Natural killer cell treated with Interleukin-12 subunit alpha and Interleukin-12 subunit beta and Interleukin-15 and Interleukin-18, amount 100 ng/mL, for 72 hours (primary cell): Measurements from ENCODE around the gene COL4A4. TPM values are rescaled to one million over a fixed set of nuclear protein-coding genes. Genes with fewer than 3 reads are reported as not detected.

Experiments
- ATAC-seq, 2 donors: fragments of 150-1000 bp; cut with Tn5 transposase in 1 of 2; sonication (Bioruptor Pico), chemical (Tn5 transposase) in 1 of 2; 2 replicates each; pipeline ENCODE4 v1.10.0; 2021
- DNase-seq: peaks from one replicate; pipeline ENCODE4 v3.0.0; 2022; ENCODE audit warnings: low spot score
- H3K27ac Mint-ChIP-seq, 2 donors: 1 replicate in 1 of 2; 2 replicates in 1 of 2; pipeline ENCODE4 v1.8.0; 2022; ENCODE audit warnings: mixed read lengths in 2 of 2, mild to moderate bottlenecking in 1 of 2, moderate library complexity in 1 of 2
- H3K27me3 Mint-ChIP-seq, 2 donors: 1 replicate in 1 of 2; 2 replicates in 1 of 2; pipeline ENCODE4 v1.8.0; 2022; ENCODE audit warnings: mixed read lengths in 2 of 2
- H3K36me3 Mint-ChIP-seq: one replicate; pipeline ENCODE4 v1.8.0; 2022; ENCODE audit warnings: mixed read lengths
- H3K4me1 Mint-ChIP-seq, 2 donors: 1 replicate in 1 of 2; 2 replicates in 1 of 2; pipeline ENCODE4 v1.8.0; 2022; ENCODE audit warnings: low read depth in 2 of 2, mixed read lengths in 2 of 2, mild to moderate bottlenecking in 1 of 2
- H3K4me3 Mint-ChIP-seq: one replicate; pipeline ENCODE4 v1.8.0; 2022; ENCODE audit warnings: mixed read lengths
- H3K9me3 Mint-ChIP-seq: 2 replicates; pipeline ENCODE4 v1.8.0; 2022; ENCODE audit warnings: mixed read lengths
- total RNA-seq, 2 donors: library from RNA; stranded (reverse); gene quantifications; one replicate each; pipeline ENCODE4 v1.2.3, GENCODE V29; 2022

COL4A4 gene
- total RNA-seq, result under 1 TPM; 0.11 to 0.62 TPM

DNA sequence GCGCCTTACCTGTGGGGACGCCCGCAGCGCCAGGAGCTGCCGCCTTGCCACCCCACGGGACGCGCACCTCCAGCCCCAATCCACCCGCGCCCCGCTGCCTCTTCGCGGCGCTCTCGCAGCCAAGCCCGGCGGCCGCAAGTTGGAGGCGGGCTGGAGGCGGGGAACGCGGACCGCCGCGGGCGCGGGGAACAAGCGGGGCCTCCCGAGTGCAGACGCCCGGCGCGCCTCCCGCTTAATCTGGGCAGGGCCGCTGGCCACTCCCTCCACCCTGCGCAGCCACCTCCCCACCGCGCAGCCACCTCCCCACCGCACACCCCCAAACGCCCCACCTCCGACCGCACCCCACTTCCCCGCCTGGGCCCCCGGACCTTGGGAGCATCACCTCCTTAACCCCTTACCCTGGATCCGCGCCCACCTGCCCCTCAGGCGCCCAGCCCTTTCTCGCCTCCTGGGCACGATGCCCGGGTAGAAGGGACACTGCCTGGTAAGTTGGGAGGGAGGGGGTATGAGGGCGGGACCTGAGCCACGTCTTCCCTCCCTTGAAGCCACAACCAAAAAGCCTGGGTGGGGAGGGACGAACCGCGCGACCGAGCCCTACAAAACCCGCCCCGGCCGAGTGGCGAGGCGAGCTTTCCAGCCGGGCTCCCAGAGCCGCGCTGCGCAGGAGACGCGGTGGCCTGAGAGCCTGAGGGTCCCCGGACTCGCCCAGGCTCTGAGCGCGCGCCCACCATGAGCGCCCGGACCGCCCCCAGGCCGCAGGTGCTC, at the start of gene COL4A4, which contains the start of gene COL4A3:
COL4A4 (minus strand) TSS at position 208 of the 765 bp plus-strand sequence. CDS start 16,722 bp downstream, outside the sequence.
COL4A3 (plus strand) TSS at position 627 of the 765 bp plus-strand sequence; CDS start at position 730, 103 bp downstream.
- H3K27ac Mint-ChIP-seq, result no peak within 1 kb of the TSS
- peaks cover 3 to 4% of the 10 kb centered on the region in 2 donors for H3K4me1 Mint-ChIP-seq
- peaks cover 22 to 59% of the 10 kb centered on the region in 2 donors for H3K27me3 Mint-ChIP-seq
- H3K36me3 Mint-ChIP-seq, result no peaks in the 10 kb centered on the region
- ATAC-seq (peak; percentile 58 to 66), DNase-seq (peak; percentile 67)
- no peaks in the 10 kb centered on the region for H3K9me3 Mint-ChIP-seq
- peak within 1 kb of the TSS; percentile 29 for H3K4me3 Mint-ChIP-seq

DNA sequence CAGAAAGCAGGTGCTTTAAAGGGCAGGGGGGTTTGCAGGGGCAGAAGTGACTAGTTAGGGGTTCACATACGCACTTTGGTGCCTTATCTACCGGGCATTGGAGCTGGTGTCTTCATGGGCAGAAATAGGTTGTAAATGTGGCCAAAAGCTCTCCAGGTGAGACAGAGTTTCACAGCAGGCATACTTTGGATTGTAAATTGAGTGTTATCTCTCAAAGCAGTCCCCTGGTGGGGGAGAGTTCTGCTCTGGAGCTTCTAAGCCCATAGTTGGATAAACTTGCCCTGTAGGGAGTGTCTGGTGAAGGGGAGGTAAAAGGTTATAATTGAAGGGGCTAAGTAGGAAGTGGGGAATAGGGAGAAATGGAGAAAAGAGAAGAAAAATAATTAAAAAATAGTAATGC, 43.6 kb upstream of the COL4A4 start:
- Mint-ChIP-seq H3K9me3 (no peaks in the 10 kb centered on the region), H3K4me3 (no peak overlapping the region), H3K27me3 (peaks cover 20 to 37% of the 10 kb centered on the region in 2 donors), H3K27ac (no peak overlapping the region), H3K36me3 (no peaks in the 10 kb centered on the region), H3K4me1 (no peaks in the 10 kb centered on the region)
- DNase-seq (no peak), ATAC-seq (no peak)

DNA sequence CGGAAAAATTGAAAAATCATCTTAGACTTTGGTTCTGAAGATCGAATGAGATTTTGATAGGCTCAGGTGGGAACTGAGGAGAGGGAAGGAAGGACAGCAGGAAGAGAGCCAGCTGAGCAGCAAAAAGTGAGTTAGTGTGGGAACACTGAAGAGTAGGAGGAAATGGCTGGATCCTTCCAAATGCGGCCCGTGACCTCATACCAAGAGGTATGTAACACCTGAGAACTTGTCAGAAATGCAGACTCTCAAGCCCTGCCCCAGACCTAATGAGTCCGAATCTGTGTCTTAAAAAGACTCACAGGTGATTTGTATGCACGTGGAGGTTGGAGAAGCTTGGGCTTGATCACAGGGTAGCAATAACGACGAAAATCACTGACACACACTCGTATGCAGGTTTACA, 42.4 kb upstream of the COL4A4 start:
- no peak overlapping the region for H3K27ac Mint-ChIP-seq
- no peak overlapping the region for H3K4me3 Mint-ChIP-seq
- no peaks in the 10 kb centered on the region for H3K4me1 Mint-ChIP-seq
- no peak for ATAC-seq
- H3K27me3 Mint-ChIP-seq, result peaks cover 13 to 37% of the 10 kb centered on the region in 2 donors
- no peak for DNase-seq
- no peaks in the 10 kb centered on the region for H3K9me3 Mint-ChIP-seq
- no peaks in the 10 kb centered on the region for H3K36me3 Mint-ChIP-seq

DNA sequence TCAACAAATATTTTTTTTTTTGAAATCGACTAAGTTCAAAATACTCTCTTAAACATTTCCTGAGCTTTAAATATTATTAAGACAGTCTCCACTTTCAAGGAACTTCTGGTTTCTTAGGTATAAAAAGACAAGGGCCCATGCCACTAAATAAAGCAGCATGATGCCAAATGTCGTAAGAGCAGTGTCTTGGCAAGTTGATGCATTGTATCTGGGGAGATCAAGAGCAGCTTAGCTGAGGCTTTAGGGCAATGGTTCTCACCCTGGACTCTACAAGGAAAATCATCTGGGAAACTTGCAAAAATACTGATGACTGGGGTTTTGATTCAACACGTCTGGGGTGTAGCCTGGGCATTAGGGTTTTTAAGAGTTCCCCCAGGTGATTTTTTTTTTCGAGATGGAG, 41.7 kb upstream of the COL4A4 start:
- DNase-seq (no peak), ATAC-seq (no peak)
- peaks cover 13 to 37% of the 10 kb centered on the region in 2 donors for H3K27me3 Mint-ChIP-seq
- no peak overlapping the region for H3K4me3 Mint-ChIP-seq
- H3K27ac Mint-ChIP-seq, result no peak overlapping the region
- H3K9me3 Mint-ChIP-seq, result no peaks in the 10 kb centered on the region
- no peaks in the 10 kb centered on the region for H3K4me1 Mint-ChIP-seq
- no peaks in the 10 kb centered on the region for H3K36me3 Mint-ChIP-seq

DNA sequence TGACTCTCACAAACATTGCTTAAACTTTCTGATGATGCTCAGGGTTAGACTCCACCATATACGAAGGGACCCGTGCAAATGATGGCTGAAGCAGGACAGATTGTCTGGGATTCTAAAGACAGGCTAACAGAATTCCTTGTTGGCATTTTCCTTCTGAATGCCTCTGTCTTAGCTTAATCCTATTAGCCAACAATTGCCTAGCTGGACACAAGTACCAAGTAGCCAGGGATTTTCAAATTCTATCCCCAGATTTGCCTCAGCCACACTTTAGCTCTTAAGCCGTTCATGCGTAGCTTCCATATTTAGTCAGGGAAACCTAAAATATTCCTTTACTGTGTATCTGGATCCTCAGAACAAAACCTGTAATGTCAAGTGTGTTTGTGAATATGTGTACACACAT, 40.4 kb upstream of the COL4A4 start:
- Mint-ChIP-seq H3K9me3 (no peaks in the 10 kb centered on the region), H3K36me3 (no peaks in the 10 kb centered on the region), H3K27ac (no peak overlapping the region), H3K27me3 (peaks cover 16 to 36% of the 10 kb centered on the region in 2 donors), H3K4me1 (no peaks in the 10 kb centered on the region), H3K4me3 (no peak overlapping the region)
- no peak for ATAC-seq
- no peak for DNase-seq

DNA sequence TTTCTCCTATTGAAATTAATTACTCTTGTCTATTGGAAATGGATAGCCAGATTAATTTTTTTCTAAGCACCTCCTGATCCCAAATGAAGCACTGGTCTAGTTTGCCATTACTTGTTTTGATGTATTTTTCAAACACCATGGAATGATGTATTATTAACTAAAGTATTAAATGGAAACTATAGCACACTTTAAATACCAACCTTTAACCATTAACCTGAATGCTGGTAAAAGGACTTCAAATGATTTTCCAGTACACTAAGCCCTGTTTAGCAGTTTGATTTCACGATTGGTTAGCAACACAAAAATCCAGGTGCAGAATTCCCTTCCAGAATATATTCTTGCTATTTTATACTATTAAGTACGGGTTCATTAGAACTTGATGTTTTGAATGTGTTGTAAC, 37.8 kb upstream of the COL4A4 start:
- H3K9me3 Mint-ChIP-seq, result no peaks in the 10 kb centered on the region
- H3K4me3 Mint-ChIP-seq, result no peak overlapping the region
- no peaks in the 10 kb centered on the region for H3K36me3 Mint-ChIP-seq
- no peaks in the 10 kb centered on the region for H3K4me1 Mint-ChIP-seq
- no peak overlapping the region for H3K27ac Mint-ChIP-seq
- DNase-seq (no peak), ATAC-seq (no peak)
- peaks cover 9 to 13% of the 10 kb centered on the region in 2 donors for H3K27me3 Mint-ChIP-seq

DNA sequence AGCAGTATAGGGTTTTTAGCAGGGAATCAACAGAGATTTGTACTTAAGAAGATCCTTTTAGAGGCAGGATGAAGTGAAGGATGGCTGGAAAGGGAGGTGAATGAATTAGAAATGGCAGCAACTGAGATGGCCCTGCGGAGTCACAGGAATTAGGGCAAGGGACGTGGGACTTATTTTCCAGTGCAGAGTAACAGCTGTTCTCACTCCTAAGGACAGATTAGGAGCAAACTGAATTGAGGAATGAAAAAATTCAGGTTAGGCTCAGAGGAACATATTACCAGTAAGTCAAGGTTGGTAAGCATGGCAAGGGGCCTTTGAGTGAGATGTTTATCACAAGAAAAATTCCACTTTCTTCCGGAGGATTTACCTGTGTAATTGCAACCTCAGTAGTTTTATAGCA, 34.9 kb upstream of the COL4A4 start:
- no peak for ATAC-seq
- Mint-ChIP-seq H3K27me3 (peaks cover 0 to 2% of the 10 kb centered on the region in 2 donors), H3K36me3 (no peaks in the 10 kb centered on the region), H3K27ac (no peak overlapping the region), H3K4me1 (no peaks in the 10 kb centered on the region), H3K4me3 (no peak overlapping the region), H3K9me3 (no peaks in the 10 kb centered on the region)
- no peak for DNase-seq

DNA sequence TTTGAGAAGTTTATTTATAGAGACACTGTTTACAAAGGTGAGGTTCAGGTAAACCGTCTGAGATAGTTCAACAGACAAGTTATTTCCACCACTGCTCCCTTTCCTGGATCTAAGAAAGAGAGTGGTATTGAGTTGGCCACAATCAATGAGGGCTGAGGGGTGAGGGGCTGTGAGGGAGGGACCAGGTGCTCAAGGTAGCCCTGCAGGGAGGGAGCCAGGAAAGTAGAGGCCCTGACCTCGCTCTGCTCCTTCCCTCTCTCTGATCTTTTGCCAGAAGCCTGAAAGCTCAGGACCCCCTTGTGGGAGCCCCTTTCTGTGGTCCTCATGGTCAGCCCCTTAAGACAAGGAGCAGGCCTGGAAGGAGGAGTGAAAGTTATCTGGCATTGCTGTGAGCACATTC, 30.2 kb upstream of the COL4A4 start:
- Mint-ChIP-seq H3K4me3 (no peak overlapping the region), H3K36me3 (no peaks in the 10 kb centered on the region), H3K27me3 (peaks cover 4 to 10% of the 10 kb centered on the region in 2 donors), H3K9me3 (no peaks in the 10 kb centered on the region), H3K4me1 (no peaks in the 10 kb centered on the region), H3K27ac (no peak overlapping the region)
- no peak for ATAC-seq
- DNase-seq, result no peak

DNA sequence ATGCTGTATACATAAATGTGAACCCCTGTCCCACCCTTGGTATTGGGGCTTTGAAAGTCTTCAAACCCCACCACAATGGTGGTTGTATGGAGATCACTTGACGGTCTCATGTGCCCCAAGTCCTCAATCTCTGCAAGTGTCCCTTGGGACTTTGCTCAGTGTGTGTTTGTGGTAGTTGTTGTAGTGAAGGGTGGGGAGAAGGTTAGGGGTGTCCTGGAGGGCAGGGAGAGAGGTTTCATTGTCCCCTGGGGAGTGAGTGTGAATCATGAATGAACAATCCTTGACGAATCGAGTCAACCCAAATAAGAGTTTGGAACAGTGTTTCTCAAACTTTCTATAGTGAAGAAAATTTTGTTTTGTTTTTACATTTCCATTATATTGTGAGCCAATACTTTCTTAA, 28.5 kb upstream of the COL4A4 start:
- no peaks in the 10 kb centered on the region for H3K4me1 Mint-ChIP-seq
- DNase-seq, result no peak
- H3K27ac Mint-ChIP-seq, result no peak overlapping the region
- no peaks in the 10 kb centered on the region for H3K9me3 Mint-ChIP-seq
- H3K4me3 Mint-ChIP-seq, result no peak overlapping the region
- no peaks in the 10 kb centered on the region for H3K36me3 Mint-ChIP-seq
- H3K27me3 Mint-ChIP-seq, result peaks cover 9 to 22% of the 10 kb centered on the region in 2 donors
- ATAC-seq, result no peak

DNA sequence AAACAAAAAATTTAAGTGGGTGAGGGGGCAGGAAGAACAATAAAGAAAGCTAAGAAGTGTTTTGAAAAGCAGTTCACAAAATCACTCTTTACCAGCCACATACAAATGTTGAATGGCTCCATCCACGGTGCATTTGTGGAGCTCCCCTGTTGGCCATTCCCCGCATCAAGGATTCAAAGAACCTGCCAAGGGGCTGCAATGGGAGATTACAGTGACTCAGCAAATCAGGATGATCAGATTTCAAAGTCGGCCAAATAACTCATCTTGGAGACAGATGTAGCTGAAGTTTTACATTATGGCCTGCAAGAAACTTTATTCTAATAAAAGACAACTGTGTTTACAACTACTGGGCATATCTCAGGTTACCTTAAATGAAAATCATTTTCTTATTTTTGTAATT, 27.4 kb upstream of the COL4A4 start:
- no peaks in the 10 kb centered on the region for H3K9me3 Mint-ChIP-seq
- peaks cover 13 to 28% of the 10 kb centered on the region in 2 donors for H3K27me3 Mint-ChIP-seq
- ATAC-seq (no peak), DNase-seq (no peak)
- H3K36me3 Mint-ChIP-seq, result no peaks in the 10 kb centered on the region
- no peak overlapping the region for H3K27ac Mint-ChIP-seq
- H3K4me1 Mint-ChIP-seq, result no peaks in the 10 kb centered on the region
- no peak overlapping the region for H3K4me3 Mint-ChIP-seq

DNA sequence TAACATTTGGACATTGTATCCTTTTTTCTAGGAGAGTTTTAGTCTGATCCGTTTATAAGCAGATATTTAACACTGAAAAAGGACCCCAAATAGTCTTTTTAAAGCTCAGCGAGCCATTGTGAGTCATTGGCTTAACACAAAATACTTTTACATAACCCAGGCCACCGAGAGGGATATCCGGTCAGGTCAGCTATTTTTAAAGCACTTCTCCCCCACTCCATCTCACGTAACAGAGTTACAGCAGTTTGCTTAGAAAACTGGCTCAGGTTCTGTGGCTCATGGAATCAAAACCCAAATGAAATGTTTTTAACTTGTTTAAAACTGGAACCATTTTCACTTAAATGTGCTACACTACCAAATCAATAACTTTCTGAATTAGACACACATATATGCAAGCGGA, 24.3 kb upstream of the COL4A4 start:
- no peak for DNase-seq
- peaks cover 18 to 35% of the 10 kb centered on the region in 2 donors for H3K27me3 Mint-ChIP-seq
- H3K4me1 Mint-ChIP-seq, result no peaks in the 10 kb centered on the region
- no peak overlapping the region for H3K4me3 Mint-ChIP-seq
- H3K9me3 Mint-ChIP-seq, result no peaks in the 10 kb centered on the region
- H3K36me3 Mint-ChIP-seq, result no peaks in the 10 kb centered on the region
- H3K27ac Mint-ChIP-seq, result no peak overlapping the region
- no peak for ATAC-seq

DNA sequence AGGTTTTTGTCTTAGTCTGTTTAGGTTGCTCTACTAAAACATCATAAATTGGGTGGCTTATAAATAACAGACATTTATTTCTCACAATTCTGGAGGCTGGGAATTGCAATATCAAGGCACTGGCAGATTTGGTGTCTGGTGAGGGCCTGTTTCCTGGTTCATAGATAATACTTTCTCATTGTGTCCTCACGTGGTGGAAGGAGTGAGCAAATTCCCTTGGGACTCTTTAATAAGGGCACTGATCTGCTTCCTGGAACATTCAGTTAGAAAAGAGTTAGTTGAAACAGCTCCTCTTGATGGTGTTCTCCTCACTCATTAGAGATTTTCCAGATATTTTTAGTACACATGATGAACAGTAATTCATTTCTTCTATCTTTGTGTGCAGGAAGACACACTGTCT, 22.7 kb upstream of the COL4A4 start:
- Mint-ChIP-seq H3K27me3 (peaks cover 18 to 27% of the 10 kb centered on the region in 2 donors), H3K4me1 (no peaks in the 10 kb centered on the region), H3K36me3 (no peaks in the 10 kb centered on the region), H3K4me3 (no peak overlapping the region), H3K9me3 (no peaks in the 10 kb centered on the region), H3K27ac (no peak overlapping the region)
- DNase-seq (no peak), ATAC-seq (no peak)

DNA sequence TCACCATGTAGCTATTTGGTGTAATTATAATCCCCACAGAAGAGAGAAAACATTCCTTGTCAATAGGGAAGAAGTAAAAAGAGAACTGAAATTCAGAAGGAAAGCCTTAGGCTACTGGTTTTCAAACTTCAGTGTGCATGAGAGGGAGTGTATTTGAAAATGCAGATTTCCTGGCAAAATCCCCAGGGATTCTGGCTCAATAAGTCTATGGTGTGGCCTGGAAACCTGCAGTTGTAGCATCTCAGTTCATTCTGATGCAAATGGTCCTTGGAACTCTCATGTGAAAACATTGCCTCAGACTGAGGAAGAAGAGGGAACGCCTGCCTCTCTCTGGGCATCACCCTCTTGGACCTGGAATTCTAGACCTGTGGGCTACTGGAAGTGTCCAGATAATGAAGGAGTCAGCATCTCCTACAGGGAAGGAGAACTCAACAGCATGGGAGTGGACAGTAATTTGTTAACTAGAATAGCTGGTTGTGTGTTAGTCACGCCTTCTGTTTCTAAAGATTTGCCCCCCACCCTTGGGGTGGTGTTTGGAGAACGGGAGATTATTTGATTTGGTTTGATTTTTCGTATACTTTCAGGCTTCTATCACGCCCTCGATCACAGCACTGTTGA, 21.7 kb upstream of the COL4A4 start:
- no peak for DNase-seq
- no peaks in the 10 kb centered on the region for H3K4me1 Mint-ChIP-seq
- no peaks in the 10 kb centered on the region for H3K9me3 Mint-ChIP-seq
- no peak overlapping the region for H3K27ac Mint-ChIP-seq
- H3K4me3 Mint-ChIP-seq, result no peak overlapping the region
- no peaks in the 10 kb centered on the region for H3K36me3 Mint-ChIP-seq
- no peak for ATAC-seq
- peaks cover 18 to 27% of the 10 kb centered on the region in 2 donors for H3K27me3 Mint-ChIP-seq

DNA sequence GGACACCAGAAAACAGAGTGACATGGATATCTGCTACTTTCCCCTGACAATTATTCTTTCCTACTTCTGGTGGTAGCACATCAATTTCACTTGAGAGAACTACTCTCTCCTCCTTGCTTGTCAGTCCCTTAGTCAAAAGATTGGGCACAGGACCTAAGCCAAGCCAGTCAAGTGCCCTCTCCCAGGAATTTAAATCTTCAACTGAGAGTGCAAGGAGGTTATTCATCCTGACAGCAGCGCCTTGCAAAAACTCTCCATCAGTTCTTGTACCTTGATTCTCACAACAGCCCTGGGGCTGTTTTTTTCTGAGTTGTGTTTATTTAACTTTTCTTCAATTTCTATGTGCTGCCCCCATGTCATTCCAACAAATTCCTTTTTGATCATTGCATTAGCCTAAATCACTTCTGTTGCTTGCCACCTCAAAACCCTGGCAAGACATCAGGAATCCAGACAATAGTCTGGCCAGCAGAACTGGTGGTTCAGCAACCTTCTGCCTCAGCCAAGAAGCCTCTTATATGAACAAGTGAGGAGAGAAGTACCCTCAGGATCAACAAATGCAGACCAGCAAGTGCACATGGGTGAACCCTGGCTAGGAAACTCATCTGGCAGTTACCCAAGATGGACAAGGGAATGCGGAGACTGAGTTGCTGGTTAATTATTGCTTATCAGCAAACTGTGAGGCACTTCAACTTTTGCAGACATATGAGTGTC, 19.8 kb upstream of the COL4A4 start:
- no peak overlapping the region for H3K27ac Mint-ChIP-seq
- no peaks in the 10 kb centered on the region for H3K36me3 Mint-ChIP-seq
- ATAC-seq (no peak), DNase-seq (no peak)
- H3K4me1 Mint-ChIP-seq, result no peaks in the 10 kb centered on the region
- H3K4me3 Mint-ChIP-seq, result no peak overlapping the region
- H3K9me3 Mint-ChIP-seq, result no peaks in the 10 kb centered on the region
- H3K27me3 Mint-ChIP-seq, result peaks cover 14 to 32% of the 10 kb centered on the region in 2 donors
